LoVo (cell line): ENCODE measurements around the gene DNAAF9.
A peak's percentile ranks its signal among the peaks of the same experiment; 100 is the strongest.
"Not testable (repeated sequence)": the region's sequence is repeated elsewhere in the genome, so short reads cannot be mapped to it uniquely, and the experiment has no call there.

Experiments
- DNase-seq: peaks from one replicate; pipeline ENCODE4 v3.0.0-alpha.2; 2016; ENCODE audit warnings: low spot score

DNAAF9 gene

GRCh38 chr20:3407040-3407770 lies at the start of gene DNAAF9:
TSS of gene DNAAF9 (minus strand) at chr20:3407669. CDS start at chr20:3407557, 112 bp downstream.
- peak; percentile 32 for DNase-seq

DNA sequence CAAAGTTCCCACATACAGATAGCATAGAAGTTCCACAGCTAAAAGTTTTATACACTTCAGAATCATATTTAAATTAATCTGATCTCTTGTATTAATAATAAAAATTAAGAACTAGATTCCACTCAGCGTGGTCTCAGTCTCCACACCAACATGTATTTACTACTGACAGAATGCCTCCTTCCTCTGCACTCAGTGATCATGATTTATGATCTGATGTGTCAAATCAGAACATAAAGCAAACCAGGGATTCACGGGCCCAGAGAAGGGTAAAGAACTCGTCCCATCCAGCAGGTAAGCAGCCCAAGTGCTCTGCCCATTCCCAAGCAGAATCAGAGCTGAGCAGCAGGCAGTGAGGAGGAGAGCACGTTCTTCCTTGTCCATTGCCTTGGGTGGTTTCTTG lies 49.2 kb upstream of the DNAAF9 start:
- DNase-seq: no peak

GRCh38 chr20:3454831-3455230 lies 47.4 kb upstream of the DNAAF9 start:
- DNase-seq: no peak

DNA sequence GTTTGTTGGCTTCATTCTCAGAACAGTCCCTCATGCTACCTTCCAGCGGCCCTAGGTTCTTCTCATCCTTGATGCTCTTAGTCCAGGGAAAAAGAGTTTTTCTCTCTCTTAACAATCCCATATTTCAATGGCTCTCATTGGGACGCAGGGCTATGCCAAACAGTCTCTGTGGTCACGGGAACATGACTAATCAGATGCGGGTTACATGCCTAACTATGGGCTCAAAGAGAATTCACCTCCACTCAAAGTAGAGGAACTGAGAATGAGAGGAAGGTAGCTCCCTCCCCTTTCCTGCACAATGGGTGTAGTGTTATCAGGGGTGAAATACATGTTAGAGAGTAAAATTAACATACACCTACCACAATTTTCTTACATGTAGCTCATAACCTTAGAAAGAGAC lies 45.2 kb upstream of the DNAAF9 start:
- no peak for DNase-seq

DNA sequence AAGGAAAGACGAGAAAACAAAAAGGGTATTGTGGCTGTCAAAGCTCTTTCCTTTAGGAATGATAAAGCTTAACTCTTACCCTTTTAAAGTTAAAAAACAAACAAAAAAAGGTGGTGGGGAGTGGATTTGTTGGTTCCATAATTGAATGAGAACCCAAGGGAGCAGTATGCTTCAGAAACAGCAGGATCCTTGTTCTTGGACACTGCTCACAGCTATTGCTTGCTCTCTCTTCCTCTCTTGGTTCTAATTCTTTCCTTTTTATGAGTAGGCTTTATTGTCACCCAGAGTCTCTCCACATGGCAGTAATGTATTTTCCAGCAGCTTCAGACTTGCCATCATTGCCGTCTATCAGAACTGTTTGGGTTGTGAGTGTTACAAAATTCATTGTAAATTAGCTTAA lies 44.7 kb upstream of the DNAAF9 start:
- no peak for DNase-seq

DNA sequence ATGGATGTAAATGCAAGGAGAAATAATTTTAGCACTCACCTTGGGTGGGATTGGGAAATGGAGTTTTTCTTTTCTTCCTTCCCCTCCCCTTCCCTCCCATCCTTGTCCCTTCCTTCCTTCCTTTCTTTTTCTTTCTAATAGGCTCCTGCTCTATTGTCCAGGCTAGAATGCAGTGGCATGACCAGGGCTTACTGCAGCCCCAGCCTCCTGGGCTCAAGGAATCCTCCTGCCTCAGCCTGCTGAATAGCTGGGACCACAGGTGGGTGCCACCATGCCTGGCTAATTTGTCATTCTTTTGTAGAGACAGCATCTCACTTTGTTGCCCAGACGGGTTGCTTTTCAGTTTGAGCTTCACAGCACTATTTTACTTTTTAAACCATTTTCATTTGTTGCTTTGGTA lies 41.9 kb upstream of the DNAAF9 start:
- no peak for DNase-seq

DNA sequence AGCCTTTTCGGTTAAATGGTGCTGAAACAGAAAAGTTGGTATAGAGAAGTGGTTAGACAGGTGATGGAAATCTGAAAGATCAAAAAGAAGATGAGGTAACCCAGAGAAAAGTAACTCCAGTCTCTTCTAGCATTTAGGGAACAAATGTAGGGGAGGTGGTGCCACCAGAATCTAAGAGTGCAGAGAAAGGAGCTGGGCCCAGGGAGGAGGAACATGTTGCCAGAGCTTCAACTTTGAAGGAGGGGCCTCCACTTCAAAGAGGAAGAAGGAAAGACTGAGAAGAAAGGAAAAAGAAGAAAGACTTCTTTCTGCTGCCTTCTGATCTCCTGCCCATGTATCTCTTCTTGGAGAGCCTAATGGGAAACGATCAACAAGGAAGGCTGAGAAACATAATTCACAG lies 39.9 kb upstream of the DNAAF9 start:
- no peak for DNase-seq

DNA sequence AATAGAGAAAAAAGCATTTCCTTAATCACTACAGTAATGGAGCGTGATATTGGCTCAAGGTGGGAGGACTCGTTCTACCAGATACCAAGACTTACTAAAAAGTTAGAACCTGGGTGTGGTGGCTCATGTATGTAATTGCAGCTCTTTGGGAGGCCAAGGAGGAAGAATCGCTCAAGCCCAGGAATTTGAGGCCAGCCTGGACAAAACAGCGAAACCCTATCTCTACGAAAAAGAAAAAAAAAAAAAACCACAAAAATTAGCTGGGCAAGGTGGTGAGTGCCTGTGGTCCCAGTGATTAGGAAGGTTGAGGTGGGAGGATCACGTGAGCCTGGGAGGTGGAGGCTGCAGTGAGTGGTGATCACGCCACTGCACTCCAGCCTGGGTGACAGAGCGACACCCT lies 39.3 kb upstream of the DNAAF9 start:
- peak; percentile 3 for DNase-seq

GRCh38 chr20:3436864-3437574 lies 29.6 kb upstream of the DNAAF9 start:
- peak; percentile 39 for DNase-seq

DNA sequence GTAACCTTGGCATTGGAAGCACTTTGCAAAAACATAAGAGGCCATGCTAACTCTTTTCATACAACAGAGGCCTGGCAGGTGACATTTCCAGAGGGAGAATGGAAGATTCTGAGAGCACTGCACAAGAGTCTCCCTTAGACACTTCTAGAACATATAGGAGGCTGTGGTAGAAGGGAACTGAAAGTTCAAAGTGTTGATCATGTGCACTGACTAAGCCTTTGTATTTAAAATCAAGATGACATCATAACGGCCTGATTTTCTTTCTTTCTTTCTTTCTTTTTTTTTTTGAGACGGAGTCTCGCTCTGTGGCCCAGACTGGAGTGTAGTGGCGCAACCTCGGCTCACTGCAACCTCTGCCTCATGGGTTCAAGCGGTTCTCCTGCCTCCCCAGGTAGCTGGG lies 26.8 kb upstream of the DNAAF9 start:
- DNase-seq: no peak

- no peak for DNase-seq
Measured at GRCh38 chr20:3433744-3434143, 26.3 kb upstream of the DNAAF9 start.

DNA sequence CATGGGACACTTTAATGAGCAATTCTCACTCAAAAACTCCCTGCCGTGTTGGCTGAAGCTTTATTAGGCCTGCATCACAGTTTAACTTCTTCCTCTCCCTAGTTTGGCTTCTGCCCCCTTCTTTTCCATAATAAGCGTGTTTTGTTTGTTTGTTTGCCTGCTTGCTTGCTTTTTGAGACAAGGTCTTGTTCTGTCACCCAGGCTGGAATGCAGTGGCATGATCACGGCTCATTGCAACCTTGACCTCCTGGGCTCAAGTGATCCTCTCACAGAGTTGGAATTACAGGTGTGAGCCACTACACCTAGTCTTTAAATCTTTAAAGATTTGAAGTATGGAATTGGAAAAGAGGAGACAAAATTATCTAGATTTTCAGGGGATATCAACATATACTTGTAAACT lies 25.4 kb upstream of the DNAAF9 start:
- no peak for DNase-seq

DNA sequence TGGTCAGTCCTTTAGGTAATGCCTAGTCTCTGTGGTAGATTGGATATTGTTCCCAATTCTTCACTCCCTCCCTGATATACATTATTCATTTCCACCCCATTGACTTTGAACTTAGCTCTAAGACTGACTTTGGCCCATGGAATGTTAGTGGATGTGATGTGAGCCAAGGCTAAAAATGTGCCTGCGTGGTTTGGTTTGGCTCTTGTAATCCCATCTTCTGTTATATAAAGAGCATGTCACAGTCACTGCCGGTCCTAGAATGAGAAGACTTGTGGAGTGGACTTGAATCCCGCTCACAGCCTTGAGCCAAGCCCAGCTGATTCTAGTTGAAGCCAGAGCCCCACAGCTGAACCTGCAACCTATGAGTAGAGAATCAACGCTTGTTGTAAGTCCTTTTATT lies 23.6 kb upstream of the DNAAF9 start:
- no peak for DNase-seq

GRCh38 chr20:3430376-3431069 lies 23.1 kb upstream of the DNAAF9 start:
- DNase-seq: no peak

- not testable (repeated sequence) for DNase-seq
Measured at GRCh38 chr20:3426766-3427165, 19.3 kb upstream of the DNAAF9 start.

DNA sequence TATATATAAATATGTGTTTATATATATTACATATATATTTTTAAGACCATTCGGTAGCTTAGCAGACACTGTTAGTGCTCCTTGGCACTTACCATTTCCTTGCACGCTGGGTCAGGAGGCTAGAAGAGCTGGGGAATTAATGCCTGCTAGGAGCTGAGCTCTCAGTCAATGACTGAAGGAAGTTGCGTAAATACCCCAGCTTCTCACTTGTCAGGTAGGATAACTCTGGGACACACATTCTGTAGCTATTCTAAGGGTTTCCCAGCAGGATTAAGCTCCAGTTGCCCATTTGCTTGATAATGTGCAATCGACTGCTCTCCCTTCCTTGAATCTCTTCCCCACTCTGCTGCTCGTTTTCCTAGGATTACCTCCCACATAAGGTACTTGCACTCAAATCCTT lies 15.7 kb upstream of the DNAAF9 start:
- DNase-seq: no peak

DNA sequence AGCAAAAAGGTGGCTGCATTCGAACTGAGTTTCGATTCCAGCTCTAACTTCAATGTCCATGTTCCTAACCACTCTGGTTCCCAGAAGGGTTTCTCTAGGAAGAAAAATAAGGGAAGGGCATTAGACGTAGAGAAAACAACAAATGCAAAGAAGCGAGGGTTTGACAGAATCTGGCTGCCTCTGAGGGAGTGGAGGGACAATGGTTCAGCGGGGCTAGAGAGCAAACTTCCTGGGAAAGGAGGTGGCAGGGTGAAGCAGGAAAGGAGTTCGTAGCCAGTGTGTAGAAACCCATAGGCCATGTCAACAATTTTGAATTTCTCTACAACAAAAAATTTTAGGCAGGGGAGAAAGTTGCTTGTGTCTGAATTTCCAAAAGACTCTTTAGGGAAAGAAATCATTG lies 14.5 kb upstream of the DNAAF9 start:
- no peak for DNase-seq

GRCh38 chr20:3420211-3420707 lies 12.8 kb upstream of the DNAAF9 start:
- peak; percentile 20 for DNase-seq

- DNase-seq: not testable (repeated sequence)
Measured at GRCh38 chr20:3418161-3418560, 10.7 kb upstream of the DNAAF9 start.

- no peak for DNase-seq
Measured at GRCh38 chr20:3414122-3414521, 6.7 kb upstream of the DNAAF9 start.

DNA sequence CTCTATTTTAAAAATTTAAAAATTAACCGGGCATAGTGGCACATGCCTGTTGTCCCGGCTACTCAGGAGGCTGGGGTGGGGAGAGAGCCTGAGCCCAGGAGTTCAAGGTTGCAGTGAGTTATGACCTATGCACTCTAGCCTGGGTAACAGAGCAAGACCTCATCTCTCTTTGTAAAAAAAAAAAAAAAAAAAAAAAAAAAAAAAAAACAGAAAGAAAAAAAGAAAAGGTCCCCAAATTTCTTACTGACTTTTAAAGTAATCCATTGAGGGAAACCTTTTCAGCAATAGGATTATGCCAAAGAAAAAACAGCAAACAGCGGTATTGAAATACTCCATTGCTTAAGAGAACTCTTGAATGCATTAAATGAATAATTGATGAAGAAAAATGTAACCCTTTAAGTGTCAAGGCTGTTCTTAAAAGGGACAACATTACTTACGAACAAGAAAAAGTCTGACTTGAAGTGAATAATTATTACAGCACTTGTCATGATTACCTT lies 6.0 kb upstream of the DNAAF9 start:
- DNase-seq: no peak

DNA sequence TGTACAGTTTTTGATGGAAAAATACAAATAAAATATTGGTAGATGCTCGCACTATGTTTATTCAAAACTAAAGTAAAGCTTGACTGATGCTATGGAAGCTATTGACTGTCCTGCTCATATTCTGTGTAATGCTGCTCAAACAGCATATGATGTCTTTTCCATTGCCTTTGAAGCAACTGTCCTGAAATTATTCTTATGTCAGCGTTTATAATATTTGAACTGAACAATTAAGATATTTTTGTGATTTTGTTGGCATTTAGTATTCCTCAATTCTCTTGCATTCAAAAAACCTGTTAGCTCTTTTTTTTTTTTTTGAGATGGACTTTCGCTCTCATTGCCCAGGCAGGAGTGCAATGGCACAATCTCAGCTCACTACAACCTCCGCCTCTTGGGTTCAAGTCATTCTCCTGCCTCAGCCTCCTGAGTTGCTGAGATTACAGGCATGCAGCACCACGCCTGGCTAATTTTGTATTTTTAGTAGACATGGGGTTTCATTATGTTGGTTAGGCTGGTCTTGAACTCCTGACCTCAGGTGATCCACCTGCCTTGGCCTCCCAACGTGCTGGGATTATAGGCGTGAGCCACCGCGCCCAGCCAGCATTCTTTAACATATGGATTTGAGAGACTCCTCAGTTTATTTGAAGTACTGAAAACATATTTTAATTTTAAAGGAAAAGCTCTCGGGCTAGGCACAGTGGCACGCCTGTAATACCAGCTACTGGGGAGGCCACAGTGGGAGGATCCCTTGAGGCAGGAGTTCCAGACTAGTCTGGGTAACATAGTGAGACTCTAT lies 5.3 kb upstream of the DNAAF9 start:
- no peak for DNase-seq
